Measurements from ENCODE around the gene ASRGL1.

GRCh38 chr11:62432695-62433094 lies 95.4 kb downstream of the ASRGL1 start:
- no peak for TF ChIP-seq POLR2A (IDR thresholded peaks at IDR 0.05)
- TF ChIP-seq, protein P1, sequence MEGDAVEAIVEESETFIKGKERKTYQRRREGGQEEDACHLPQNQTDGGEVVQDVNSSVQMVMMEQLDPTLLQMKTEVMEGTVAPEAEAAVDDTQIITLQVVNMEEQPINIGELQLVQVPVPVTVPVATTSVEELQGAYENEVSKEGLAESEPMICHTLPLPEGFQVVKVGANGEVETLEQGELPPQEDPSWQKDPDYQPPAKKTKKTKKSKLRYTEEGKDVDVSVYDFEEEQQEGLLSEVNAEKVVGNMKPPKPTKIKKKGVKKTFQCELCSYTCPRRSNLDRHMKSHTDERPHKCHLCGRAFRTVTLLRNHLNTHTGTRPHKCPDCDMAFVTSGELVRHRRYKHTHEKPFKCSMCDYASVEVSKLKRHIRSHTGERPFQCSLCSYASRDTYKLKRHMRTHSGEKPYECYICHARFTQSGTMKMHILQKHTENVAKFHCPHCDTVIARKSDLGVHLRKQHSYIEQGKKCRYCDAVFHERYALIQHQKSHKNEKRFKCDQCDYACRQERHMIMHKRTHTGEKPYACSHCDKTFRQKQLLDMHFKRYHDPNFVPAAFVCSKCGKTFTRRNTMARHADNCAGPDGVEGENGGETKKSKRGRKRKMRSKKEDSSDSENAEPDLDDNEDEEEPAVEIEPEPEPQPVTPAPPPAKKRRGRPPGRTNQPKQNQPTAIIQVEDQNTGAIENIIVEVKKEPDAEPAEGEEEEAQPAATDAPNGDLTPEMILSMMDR (IDR thresholded peaks at IDR 0.05): no peak
